Right lobe of liver (tissue), 6 donors: ENCODE measurements around the gene CALY. TPM values are rescaled to one million over a fixed set of nuclear protein-coding genes. Genes with fewer than 3 reads are reported as not detected.

Experiments used
- ATAC-seq, 4 donors: fragments of 200-7000 bp; cut with Tn5 transposase; one replicate each; pipeline ENCODE4 v1.9.1; 2020; ENCODE audit warnings: mild to moderate bottlenecking in 4 of 4, moderate library complexity in 4 of 4
- DNase-seq, 3 donors: peaks; one replicate each; pipeline ENCODE4 v3.0.0-alpha.2; 2020
- H3K27ac ChIP-seq, 3 donors: fragments of 200-600 bp; one replicate each; pipeline ENCODE4 v1.8.0; 2022
- H3K27me3 ChIP-seq, 2 donors: fragments of 200-600 bp; one replicate each; pipeline ENCODE4 v1.8.0; 2022
- H3K36me3 ChIP-seq, 4 donors: fragments of 200-600 bp; sonication (generic) in 1 of 4; one replicate each; pipeline versions ENCODE4 v1.5.1 to v1.8.0; 2017 to 2022; ENCODE audit warnings: control low read depth in 1 of 4
- H3K4me1 ChIP-seq, 4 donors: fragments of 200-600 bp; sonication (generic) in 1 of 4; one replicate each; pipeline versions ENCODE4 v1.5.1 to v1.8.0; 2017 to 2022; ENCODE audit warnings: control low read depth in 1 of 4
- H3K4me3 ChIP-seq, 3 donors: fragments of 200-600 bp; one replicate each; pipeline ENCODE4 v1.8.0; 2022
- H3K9me3 ChIP-seq, 4 donors: fragments of 200-600 bp; sonication (generic) in 1 of 4; one replicate each; pipeline versions ENCODE4 v1.5.1 to v1.8.0; 2017 to 2022; ENCODE audit warnings: control low read depth in 1 of 4
- CTCF ChIP-seq, 4 donors: fragments of 200-600 bp in 3 of 4; fragments of 450-650 bp in 1 of 4; IDR thresholded peaks; one replicate each; pipeline versions ENCODE4 v1.5.1 to v1.8.0; 2016 to 2022; ENCODE audit warnings: antibody characterized with exemption in 4 of 4, mild to moderate bottlenecking in 2 of 4
- POLR2A ChIP-seq: fragments of 450-650 bp; IDR thresholded peaks from one replicate; pipeline ENCODE4 v1.6.1; 2017; ENCODE audit warnings: antibody characterized with exemption, mild to moderate bottlenecking
- WGBS: methylation state at CpG from one replicate; pipeline ENCODE4 v1.1.6; 2018; ENCODE audit warnings: low coverage, low lambda C conversion rate; ENCODE audit not compliant: insufficient coverage; ENCODE audit errors: missing lambda C conversion rate; 5-methylcytosine and 5-hydroxymethylcytosine counted together
- intact Hi-C, 2 donors: fragments of 100-400 bp; cut with DNase I; formaldehyde crosslinking; loops; one replicate each; pipeline versions ENCODE4 v1.11.2 to v1.14.1; 2022
- total RNA-seq, 6 experiments: library from RNA; depleted of rRNA in 2 of 6; stranded (reverse); fragments of >200 nt in 2 of 6; fragmentation: NEBNext Ultra II Directional in 3 of 6; extraction: Animal tissue kit (Norgen Biotek cat#: 25700) in 3 of 6; gene quantifications; one replicate each; pipeline versions ENCODE4 v1.1.0 to v1.2.4, GENCODE V29; 2016 to 2023
- donor health status: DM: no; HTN: yes; CAD: no.
- donor health status: DM: no; HTN: no; CAD: no.
- donor health status: DM: no; HTN: no; CAD: no.
- donor health status: DM: no; HTN: yes; CAD: no.
- donor health status: DM: no; HTN: yes; CAD: no.

Gene CALY
- total RNA-seq, 6 experiments from 2014 or later: not detected

- ATAC-seq: peak; percentile 89 to 96 (median 95)
- intact Hi-C loops: loop anchor here in 1 of 2 donors (10.0 kb wide), 1 partner anchor 49 kb away; no protein-coding TSS in a partner anchor
- H3K4me3 ChIP-seq: peak within 1 kb of the TSS; percentile 66 to 76 (median 66)
- under 1% methylated on average over 19 of the region's 89 CpGs for WGBS
- peak within 1 kb of the TSS; percentile 75 to 92 (median 80) for H3K27ac ChIP-seq
- peaks cover 0 to 20% (median 9%) of the 10 kb centered on the region in 4 donors for H3K4me1 ChIP-seq
- TF ChIP-seq POLR2A (peak; percentile 81), CTCF (IDR thresholded peaks at IDR 0.05) (no peak)
- H3K36me3 ChIP-seq: peaks cover 0 to 32% (median 17%) of the 10 kb centered on the region in 4 donors
- DNase-seq: peak; percentile 98 to 99 (median 98)
- H3K27me3 ChIP-seq: no peaks in the 10 kb centered on the region
- H3K9me3 ChIP-seq: no peaks in the 10 kb centered on the region
Observed at GRCh38 chr10:133373174-133374090, 36.7 kb upstream of the CALY start, which contains the start of gene ECHS1. ECHS1 (minus strand) TSS chr10:133373354; CDS start chr10:133373333, 21 bp downstream.

- TF ChIP-seq CTCF (IDR thresholded peaks at IDR 0.05): no peak
- TF ChIP-seq POLR2A: no peak
- no peaks in the 10 kb centered on the region for H3K9me3 ChIP-seq
- peaks cover 0 to 20% (median 6%) of the 10 kb centered on the region in 4 donors for H3K4me1 ChIP-seq
- peak overlapping the region in 1 of 3 donors; percentile 43 for H3K27ac ChIP-seq
- ATAC-seq (peak; percentile 6 to 51 (median 43)), DNase-seq (peak; percentile 67 to 79 (median 78))
- intact Hi-C loops: loop anchor here in 1 of 2 donors (10.0 kb wide), 1 partner anchor 48 kb away; no protein-coding TSS in a partner anchor
- WGBS: 6% methylated on average over 9 of the region's 20 CpGs
- peaks cover 0 to 36% (median 20%) of the 10 kb centered on the region in 4 donors for H3K36me3 ChIP-seq
- peak overlapping the region; percentile 31 to 76 (median 66) for H3K4me3 ChIP-seq
- no peaks in the 10 kb centered on the region for H3K27me3 ChIP-seq
Observed at GRCh38 chr10:133372507-133372906, 35.8 kb upstream of the CALY start.

- H3K4me3 ChIP-seq: no peak overlapping the region
Observed at GRCh38 chr10:133370030-133370786, 33.5 kb upstream of the CALY start.

More at GRCh38 chr10:133370030-133370786, 33.5 kb upstream of the CALY start:
- H3K27ac ChIP-seq: no peak overlapping the region
- no peaks in the 10 kb centered on the region for H3K27me3 ChIP-seq
- TF ChIP-seq POLR2A (no peak), CTCF (IDR thresholded peaks at IDR 0.05) (no peak)
- no peak for ATAC-seq
- no peaks in the 10 kb centered on the region for H3K9me3 ChIP-seq
- peaks cover 0 to 20% (median 4%) of the 10 kb centered on the region in 4 donors for H3K4me1 ChIP-seq
- H3K36me3 ChIP-seq: peaks cover 0 to 56% (median 37%) of the 10 kb centered on the region in 4 donors
- intact Hi-C loops: loop anchor here in 1 of 2 donors (10.0 kb wide), 1 partner anchor 45 kb away; no protein-coding TSS in a partner anchor
- DNase-seq: peak in 1 of 3 donors; percentile 44
- WGBS: 90% methylated on average over 10 of the region's 24 CpGs
